ENCODE data around the gene KRTAP2-4. TPM values are rescaled to one million over a fixed set of nuclear protein-coding genes. Genes with fewer than 3 reads are reported as not detected.
"Not testable (repeated sequence)": the region's sequence is repeated elsewhere in the genome, so short reads cannot be mapped to it uniquely, and the experiment has no call there.

The KRTAP2-4 gene
- total and polyA plus RNA-seq, 2 donors (not counting 1 experiment from before 2014, with no cell fraction given), result not detected

GRCh38 chr17:41107941-41108450, 42.3 kb upstream of the KRTAP2-4 start:
- H3K4me2 ChIP-seq (ENCODE audit: extremely low read depth, insufficient read depth, low read length), result no peak overlapping the region
- H3K9ac ChIP-seq (ENCODE audit: insufficient read depth, low read length), result no peak overlapping the region
- no peaks in the 10 kb centered on the region for H3K9me3 ChIP-seq (ENCODE audit: control insufficient read depth, insufficient read depth, low read depth, low read length)
- no peaks in the 10 kb centered on the region for H4K20me1 ChIP-seq (ENCODE audit: control insufficient read depth, extremely low read depth, insufficient read depth, low read length)
- H3K79me2 ChIP-seq (ENCODE audit: control insufficient read depth, insufficient read depth, low read length), result no peaks in the 10 kb centered on the region
- peaks cover 3% of the 10 kb centered on the region for H3K4me1 ChIP-seq (ENCODE audit: control insufficient read depth, extremely low read depth, insufficient read depth, low read length)
- H2AFZ ChIP-seq (ENCODE audit: low read length), result peak overlapping the region; percentile 46
- H3K4me3 ChIP-seq (replicated peaks in 1 of 4; ENCODE audit: control extremely low read depth in 1 of 4, insufficient read depth in 1 of 4, low read depth in 3 of 4, low read length in 4 of 4), result peak overlapping the region in 1 of 4 experiments; percentile 27
- DNase-seq (ENCODE audit: low read depth in 2 of 2), result peak in 1 of 2 donors; percentile 40
- no peaks in the 10 kb centered on the region for H3K36me3 ChIP-seq (ENCODE audit: control insufficient read depth, insufficient read depth, low read length)
- H3K27me3 ChIP-seq (ENCODE audit: control insufficient read depth, insufficient read depth, low read length), result no peaks in the 10 kb centered on the region
- TF ChIP-seq CTCF (conservative IDR thresholded peaks at IDR 0.05 in 1 of 2, IDR thresholded peaks at IDR 0.05 in 1 of 2; ENCODE audit: low read depth in 1 of 2, low read length in 2 of 2), result no peak
- TF ChIP-seq EZH2 (IDR thresholded peaks at IDR 0.05; ENCODE audit: low read length, missing control alignments), result no peak
- no peak overlapping the region for H3K27ac ChIP-seq (ENCODE audit: insufficient read depth, low read length)

GRCh38 chr17:41105347-41105746, 39.7 kb upstream of the KRTAP2-4 start, which contains the start of gene KRTAP4-9:
Gene KRTAP4-9, plus strand, starts transcription at chr17:41105389. Its CDS starts 0 bp downstream, at chr17:41105389.
- H3K4me3 ChIP-seq (replicated peaks in 1 of 4; ENCODE audit: control extremely low read depth in 1 of 4, insufficient read depth in 1 of 4, low read depth in 3 of 4, low read length in 4 of 4); H3K4me2 ChIP-seq (ENCODE audit: extremely low read depth, insufficient read depth, low read length); H3K9me3 ChIP-seq (ENCODE audit: control insufficient read depth, insufficient read depth, low read depth, low read length); H3K9ac ChIP-seq (ENCODE audit: insufficient read depth, low read length); H4K20me1 ChIP-seq (ENCODE audit: control insufficient read depth, extremely low read depth, insufficient read depth, low read length); H3K27ac ChIP-seq (ENCODE audit: insufficient read depth, low read length); H3K27me3 ChIP-seq (ENCODE audit: control insufficient read depth, insufficient read depth, low read length); H2AFZ ChIP-seq (ENCODE audit: low read length); H3K79me2 ChIP-seq (ENCODE audit: control insufficient read depth, insufficient read depth, low read length); DNase-seq (ENCODE audit: low read depth in 2 of 2); H3K36me3 ChIP-seq (ENCODE audit: control insufficient read depth, insufficient read depth, low read length); H3K4me1 ChIP-seq (ENCODE audit: control insufficient read depth, extremely low read depth, insufficient read depth, low read length): not testable (repeated sequence)

GRCh38 chr17:41104386-41105038, 38.8 kb upstream of the KRTAP2-4 start:
- not testable (repeated sequence) for H2AFZ ChIP-seq (ENCODE audit: low read length); H3K4me2 ChIP-seq (ENCODE audit: extremely low read depth, insufficient read depth, low read length); H3K27me3 ChIP-seq (ENCODE audit: control insufficient read depth, insufficient read depth, low read length); H3K36me3 ChIP-seq (ENCODE audit: control insufficient read depth, insufficient read depth, low read length); H3K79me2 ChIP-seq (ENCODE audit: control insufficient read depth, insufficient read depth, low read length); H3K4me1 ChIP-seq (ENCODE audit: control insufficient read depth, extremely low read depth, insufficient read depth, low read length); H4K20me1 ChIP-seq (ENCODE audit: control insufficient read depth, extremely low read depth, insufficient read depth, low read length); H3K4me3 ChIP-seq (replicated peaks in 1 of 4; ENCODE audit: control extremely low read depth in 1 of 4, insufficient read depth in 1 of 4, low read depth in 3 of 4, low read length in 4 of 4); H3K9me3 ChIP-seq (ENCODE audit: control insufficient read depth, insufficient read depth, low read depth, low read length); H3K9ac ChIP-seq (ENCODE audit: insufficient read depth, low read length); H3K27ac ChIP-seq (ENCODE audit: insufficient read depth, low read length)
- DNase-seq (ENCODE audit: low read depth in 2 of 2), result peak in 1 of 2 donors; percentile 63

DNA sequence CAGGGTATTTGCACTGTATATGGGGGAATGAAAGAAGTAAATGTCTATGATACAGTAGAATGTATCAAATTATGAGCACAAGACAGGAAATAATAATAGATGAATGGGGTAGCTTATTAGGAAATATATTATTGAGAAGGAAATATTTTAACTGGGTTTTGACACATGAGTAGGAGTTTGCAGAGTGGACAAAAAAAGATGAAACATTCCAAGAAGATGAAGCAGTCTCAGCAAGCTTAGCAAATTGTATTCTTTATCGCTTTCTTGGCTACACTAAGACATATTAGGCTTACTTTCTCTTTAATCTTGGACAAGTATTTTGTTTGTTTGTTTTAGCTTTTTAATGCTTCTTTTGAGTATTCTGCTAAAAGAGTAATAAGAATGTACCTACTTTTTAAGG, 38.2 kb upstream of the KRTAP2-4 start:
- no peak overlapping the region for H3K4me2 ChIP-seq (ENCODE audit: extremely low read depth, insufficient read depth, low read length)
- H3K36me3 ChIP-seq (ENCODE audit: control insufficient read depth, insufficient read depth, low read length), result no peaks in the 10 kb centered on the region
- no peak overlapping the region for H3K4me3 ChIP-seq (replicated peaks in 1 of 4; ENCODE audit: control extremely low read depth in 1 of 4, insufficient read depth in 1 of 4, low read depth in 3 of 4, low read length in 4 of 4)
- H3K27me3 ChIP-seq (ENCODE audit: control insufficient read depth, insufficient read depth, low read length), result no peaks in the 10 kb centered on the region
- H3K9me3 ChIP-seq (ENCODE audit: control insufficient read depth, insufficient read depth, low read depth, low read length), result no peaks in the 10 kb centered on the region
- H3K79me2 ChIP-seq (ENCODE audit: control insufficient read depth, insufficient read depth, low read length), result no peaks in the 10 kb centered on the region
- TF ChIP-seq EZH2 (IDR thresholded peaks at IDR 0.05; ENCODE audit: low read length, missing control alignments) (no peak), CTCF (conservative IDR thresholded peaks at IDR 0.05 in 1 of 2, IDR thresholded peaks at IDR 0.05 in 1 of 2; ENCODE audit: low read depth in 1 of 2, low read length in 2 of 2) (no peak)
- peak in 1 of 2 donors; percentile 21 for DNase-seq (ENCODE audit: low read depth in 2 of 2)
- no peak overlapping the region for H3K9ac ChIP-seq (ENCODE audit: insufficient read depth, low read length)
- no peak overlapping the region for H2AFZ ChIP-seq (ENCODE audit: low read length)
- peaks cover 3% of the 10 kb centered on the region for H3K4me1 ChIP-seq (ENCODE audit: control insufficient read depth, extremely low read depth, insufficient read depth, low read length)
- no peak overlapping the region for H3K27ac ChIP-seq (ENCODE audit: insufficient read depth, low read length)
- H4K20me1 ChIP-seq (ENCODE audit: control insufficient read depth, extremely low read depth, insufficient read depth, low read length), result no peaks in the 10 kb centered on the region
